G401 (cell line): ENCODE results near the gene TRA2A. TPM values are rescaled to one million over a fixed set of nuclear protein-coding genes. Genes with fewer than 3 reads are reported as not detected.
"Not testable (repeated sequence)": the region's sequence is repeated elsewhere in the genome, so short reads cannot be mapped to it uniquely, and the experiment has no call there.

Experiments
- DNase-seq: peaks from one replicate; pipeline ENCODE4 v3.0.0-alpha.2; 2015; ENCODE audit warnings: low spot score
- in situ Hi-C: cut with HindIII; loops from 2 replicates; pipeline ENCODE4 v1.10.0; 2016; ENCODE audit warnings: low sequenced_read_pairs, mixed read lengths
- total RNA-seq: library from RNA; depleted of rRNA; stranded (reverse); fragments of >200 nt; shearing (Covaris generic); gene quantifications from 2 replicates; pipeline ENCODE4 v1.2.3, GENCODE V29; 2014

TRA2A gene
- total RNA-seq, 1 experiment from 2014 or later = 17.0 TPM

- in situ Hi-C loops = no loop called here
- DNase-seq = no peak
Observed at GRCh38 chr7:23520582-23520981, 11.2 kb downstream of the TRA2A start.

- no peak for DNase-seq
- in situ Hi-C loops = no loop called here
Observed at GRCh38 chr7:23514755-23515154, 17.0 kb downstream of the TRA2A start.

DNA sequence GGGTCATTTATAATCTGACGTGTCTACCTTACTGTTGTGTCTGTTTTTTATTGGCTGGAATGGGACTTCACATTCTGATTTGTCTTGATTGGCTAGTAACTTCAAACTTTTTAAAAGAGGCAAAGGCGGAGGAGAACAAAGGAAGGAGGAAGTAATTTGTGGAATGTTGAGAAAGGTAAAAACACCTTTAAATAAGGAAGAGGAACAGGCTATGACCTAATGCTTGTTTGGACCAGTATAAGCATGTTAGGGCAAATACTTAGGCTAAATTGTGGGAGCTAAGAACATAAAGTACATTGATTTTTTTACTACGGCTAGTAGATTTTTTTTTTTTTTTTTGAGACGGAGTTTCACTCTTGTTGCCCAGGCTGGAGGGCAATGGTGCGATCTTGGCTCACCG is 18.0 kb downstream of the TRA2A start:
- in situ Hi-C loops = not testable (repeated sequence)

GRCh38 chr7:23494009-23494408 is 37.8 kb downstream of the TRA2A start:
- in situ Hi-C loops = no loop called here
- no peak for DNase-seq

More for the DNA sequence above, 18.0 kb downstream of the TRA2A start:
- DNase-seq = not testable (repeated sequence)

DNA sequence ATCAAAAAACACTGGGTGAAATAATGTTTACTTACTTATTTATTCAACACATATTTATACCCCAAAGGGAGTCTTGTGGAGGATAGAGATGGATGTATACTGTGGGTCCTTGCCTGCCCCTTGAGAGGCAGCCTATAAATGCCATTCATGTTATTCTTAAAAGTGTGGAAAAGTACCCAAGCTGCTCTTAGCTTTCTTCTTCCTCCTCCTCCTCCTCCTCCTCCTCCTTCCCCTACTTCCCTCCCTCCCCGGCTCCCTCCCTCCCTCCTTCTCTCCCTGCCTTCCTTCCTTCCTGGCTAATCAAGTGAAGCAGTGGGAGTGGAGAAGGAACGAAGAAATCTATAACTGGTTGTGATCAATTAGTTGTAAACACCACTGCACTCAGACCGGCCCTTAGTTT is 40.3 kb downstream of the TRA2A start:
- no peak for DNase-seq
- in situ Hi-C loops = no loop called here

- peak; percentile 56 for DNase-seq
- in situ Hi-C loops = no loop called here
Observed at GRCh38 chr7:23490357-23491135, 41.2 kb downstream of the TRA2A start.

- DNase-seq, in situ Hi-C loops: not testable (repeated sequence)
Observed at GRCh38 chr7:23488714-23489113, 43.1 kb downstream of the TRA2A start.

GRCh38 chr7:23487670-23488069 is 44.1 kb downstream of the TRA2A start:
- DNase-seq = no peak
- in situ Hi-C loops = no loop called here

GRCh38 chr7:23486002-23486773 is 45.6 kb downstream of the TRA2A start:
- DNase-seq = no peak
- in situ Hi-C loops = no loop called here

- in situ Hi-C loops = no loop called here
- no peak for DNase-seq
Observed at GRCh38 chr7:23482686-23483085, 49.1 kb downstream of the TRA2A start.

GRCh38 chr7:23477962-23478866 is 53.6 kb downstream of the TRA2A start:
- in situ Hi-C loops = no loop called here
- no peak for DNase-seq

GRCh38 chr7:23477157-23477499 is 54.7 kb downstream of the TRA2A start:
- DNase-seq = no peak
- in situ Hi-C loops = no loop called here

DNA sequence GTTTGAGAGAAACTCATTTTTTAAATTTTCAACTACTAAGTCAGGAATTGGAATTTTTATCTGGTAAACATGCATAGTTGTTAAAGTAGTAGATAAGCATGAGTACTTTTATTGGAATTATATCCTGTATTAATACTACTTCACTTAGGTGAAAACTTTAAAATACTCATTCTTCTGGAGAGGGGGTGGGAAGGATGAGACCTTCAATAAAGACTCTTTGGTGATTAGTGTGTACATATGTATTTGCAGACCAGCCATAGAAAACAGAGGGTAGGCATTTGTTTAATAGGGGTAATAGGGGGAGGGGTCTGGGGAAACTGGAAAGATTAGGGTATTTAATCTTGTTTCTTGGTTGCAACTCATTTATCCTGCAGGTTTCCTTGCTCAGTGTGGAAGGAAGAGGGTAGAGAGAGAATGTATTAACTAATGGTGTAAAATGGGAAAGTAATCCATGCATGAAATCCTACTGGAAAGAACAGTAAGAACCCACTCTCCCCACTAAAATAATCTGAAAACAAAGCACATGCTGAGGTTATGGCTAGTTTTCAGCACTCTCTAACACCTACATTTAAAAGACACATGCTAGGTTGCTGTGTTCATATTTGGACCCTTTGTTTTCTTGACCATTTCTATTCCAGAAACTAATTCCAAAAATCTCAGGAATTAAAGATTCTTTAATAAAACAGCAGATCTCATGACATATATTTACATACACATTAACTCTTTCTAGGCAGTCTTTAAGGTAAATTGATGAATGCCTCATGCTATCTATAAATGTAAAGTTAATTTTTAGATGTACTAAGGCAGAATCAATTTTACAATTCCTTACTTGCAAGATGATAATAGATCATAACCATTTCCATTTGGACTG is 55.3 kb downstream of the TRA2A start:
- no peak for DNase-seq
- in situ Hi-C loops = no loop called here

- in situ Hi-C loops = no loop called here
- DNase-seq = no peak
Observed at GRCh38 chr7:23475576-23475839, 56.3 kb downstream of the TRA2A start.

DNA sequence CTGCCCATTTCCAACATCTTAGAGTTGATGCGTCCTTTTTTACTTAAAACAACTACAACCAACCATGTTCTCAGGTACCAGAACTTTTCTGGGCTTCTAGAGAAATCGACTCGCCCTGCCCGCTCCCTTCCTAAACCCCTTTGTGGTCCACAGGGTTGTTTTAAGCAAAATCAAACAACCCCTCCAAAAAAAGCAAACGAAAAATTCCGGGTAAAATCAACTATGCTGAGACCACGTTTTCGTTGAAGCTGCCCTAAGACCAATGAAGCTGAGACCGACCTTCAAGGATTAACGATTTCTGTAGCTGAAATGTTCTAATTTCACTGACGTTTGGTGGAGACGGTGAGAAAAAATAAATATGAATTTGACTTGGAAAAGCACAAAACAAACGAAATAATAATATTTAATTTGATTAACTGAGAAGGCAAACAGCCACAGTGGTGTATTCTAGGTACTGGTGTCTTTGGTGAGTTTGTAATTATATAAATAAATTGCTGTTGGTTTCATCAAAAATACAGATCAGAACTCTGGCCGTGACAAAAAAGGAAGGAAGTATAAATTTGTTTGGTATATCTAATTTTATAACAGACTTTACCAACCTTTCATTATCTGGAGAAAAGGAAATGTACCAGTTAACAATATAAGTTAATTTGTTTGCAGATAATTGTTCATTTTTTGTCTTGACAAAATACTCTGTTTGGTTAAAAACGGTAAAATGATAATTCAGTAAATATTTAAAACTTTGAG is 56.8 kb downstream of the TRA2A start:
- in situ Hi-C loops = no loop called here
- no peak for DNase-seq

DNA sequence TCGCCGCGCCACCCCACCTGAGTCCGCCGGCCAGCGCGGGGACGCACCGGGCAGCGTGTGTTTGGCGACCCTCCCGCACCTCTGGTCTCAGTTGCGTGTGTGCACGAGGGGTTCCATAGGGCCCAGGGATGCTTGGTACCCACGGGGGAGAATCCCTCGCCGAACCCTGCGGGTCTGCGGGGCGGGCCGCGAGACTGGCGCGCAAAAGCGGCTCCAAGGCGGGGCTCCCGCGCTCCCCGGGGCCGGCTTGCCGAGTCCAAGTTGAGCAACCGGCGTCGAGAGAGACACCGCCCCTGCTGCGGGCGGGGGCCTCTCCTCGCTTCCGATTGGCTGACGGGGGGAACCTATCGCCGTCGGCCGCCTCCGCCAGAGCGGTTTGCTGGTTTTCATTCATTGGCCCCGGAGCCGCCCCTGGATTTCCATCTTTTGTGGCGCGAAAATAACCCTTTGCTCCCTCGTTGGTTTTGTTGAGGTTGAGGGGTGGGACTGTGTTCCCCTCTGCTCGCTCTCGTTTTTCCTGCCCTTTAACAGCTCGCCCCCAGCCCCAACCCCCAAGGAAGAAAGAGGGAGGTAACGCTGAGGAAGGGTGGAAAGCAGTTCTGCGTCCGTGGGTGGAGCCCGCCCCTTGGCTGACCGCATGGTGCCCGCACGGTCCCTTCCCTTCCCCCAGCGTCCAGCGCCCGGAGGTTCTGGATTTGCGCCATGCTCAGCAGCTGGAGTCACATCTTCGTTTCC is 57.5 kb downstream of the TRA2A start:
- in situ Hi-C loops = no loop called here
- DNase-seq = peak; percentile 74

DNA sequence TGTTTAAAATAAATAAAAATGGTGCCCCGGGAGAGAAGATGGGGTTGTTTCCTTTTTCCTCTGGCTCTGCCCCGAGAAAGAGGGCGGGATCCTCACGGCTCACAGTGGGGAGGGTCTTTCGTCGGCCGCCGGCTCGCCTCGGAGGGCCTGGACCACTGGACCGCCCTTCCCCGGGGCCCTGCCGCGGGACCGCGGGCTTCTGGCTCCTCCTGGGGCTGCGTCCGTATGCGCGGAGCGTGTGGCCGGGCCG is 58.0 kb downstream of the TRA2A start:
- DNase-seq = no peak
- in situ Hi-C loops = no loop called here
